Right lung (tissue), 5 donors: Measurements from ENCODE around the gene CYBRD1. TPM values are rescaled to one million over a fixed set of nuclear protein-coding genes. Genes with fewer than 3 reads are reported as not detected.

Source experiments
- DNase-seq, 2 donors: peaks; one replicate each; pipeline ENCODE4 v3.0.0-alpha.2; 2013
- polyA plus RNA-seq, 5 donors: library from polyadenylated mRNA; unstranded; fragments of 120-200 nt; gene quantifications; one replicate each; pipeline versions ENCODE4 v1.2.1 to v1.2.3, GENCODE V29; 2013; ENCODE audit warnings: inconsistent platforms in 1 of 5, low replicate concordance in 1 of 5; ENCODE audit not compliant: insufficient read length in 5 of 5, insufficient read depth in 1 of 5

The CYBRD1 gene
- polyA plus RNA-seq, 5 donors: 61.2 to 131 (median 92.9) TPM

DNA sequence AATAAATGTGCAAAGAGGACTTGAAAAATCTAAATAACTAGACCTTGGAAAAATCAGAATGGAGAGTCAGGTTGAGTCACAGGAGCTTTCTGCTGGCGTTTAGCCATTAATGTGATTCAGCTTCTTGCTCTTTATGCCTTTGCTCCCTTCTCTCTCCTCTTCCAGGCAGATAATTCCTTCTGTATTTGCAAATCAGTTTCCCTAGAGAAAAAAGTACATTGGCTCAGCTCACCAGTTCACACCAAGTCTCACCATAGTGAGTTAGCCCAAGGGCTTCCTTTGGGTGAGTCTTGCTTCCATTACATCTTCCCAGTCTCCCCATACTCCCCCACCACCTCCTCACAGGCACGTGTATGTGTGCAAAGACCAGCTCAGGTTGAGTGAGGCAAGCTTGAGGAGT, 73.6 kb downstream of the CYBRD1 start:
- DNase-seq: no peak

DNA sequence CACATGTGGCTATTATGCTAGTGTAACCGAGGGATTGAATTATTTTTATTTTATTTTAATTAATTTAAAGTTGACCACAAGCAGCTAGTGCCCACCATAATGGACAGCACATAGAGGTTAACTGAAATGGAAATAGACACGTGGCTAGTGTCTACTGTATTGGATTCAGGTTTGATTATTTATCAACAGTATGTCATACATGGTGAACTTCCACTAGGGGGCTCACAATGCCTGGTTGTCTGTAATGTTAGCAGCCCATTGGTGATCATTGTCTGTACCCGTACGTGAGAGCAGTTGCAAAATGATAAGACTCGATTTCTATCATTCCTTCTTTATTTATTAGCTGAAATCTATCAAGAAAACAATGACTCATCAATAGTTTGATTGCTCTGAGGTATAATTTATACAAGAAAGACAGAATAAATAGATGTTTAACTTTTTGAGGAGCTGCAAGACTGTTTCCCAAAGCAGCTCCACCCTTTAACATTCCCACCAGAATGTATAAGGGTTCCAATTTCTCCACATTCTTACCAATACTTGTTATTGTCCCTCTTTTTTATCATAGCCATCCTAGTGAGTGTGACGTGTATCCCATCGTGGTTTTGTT, 76.5 kb downstream of the CYBRD1 start:
- DNase-seq: peak; percentile 42 to 48

DNA sequence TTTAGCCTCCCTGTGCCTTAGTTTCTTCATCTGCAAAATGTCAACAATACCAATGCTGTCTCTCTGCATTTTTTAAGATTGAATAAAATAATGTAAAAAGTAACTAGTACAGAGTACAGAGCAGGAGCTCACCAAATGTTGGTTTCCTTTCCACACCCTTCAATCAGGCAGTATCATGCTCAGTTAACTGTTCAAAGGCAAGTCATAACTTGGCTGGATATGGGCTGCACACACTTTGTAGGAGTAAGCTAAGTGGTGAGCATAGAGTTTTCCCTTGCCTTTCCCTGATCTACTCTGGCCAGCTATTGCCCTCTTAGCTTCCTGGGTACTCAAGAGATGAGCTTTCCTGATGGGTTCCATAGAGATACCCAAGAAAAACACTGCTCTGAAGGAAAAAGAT, 77.9 kb downstream of the CYBRD1 start:
- DNase-seq: no peak

DNA sequence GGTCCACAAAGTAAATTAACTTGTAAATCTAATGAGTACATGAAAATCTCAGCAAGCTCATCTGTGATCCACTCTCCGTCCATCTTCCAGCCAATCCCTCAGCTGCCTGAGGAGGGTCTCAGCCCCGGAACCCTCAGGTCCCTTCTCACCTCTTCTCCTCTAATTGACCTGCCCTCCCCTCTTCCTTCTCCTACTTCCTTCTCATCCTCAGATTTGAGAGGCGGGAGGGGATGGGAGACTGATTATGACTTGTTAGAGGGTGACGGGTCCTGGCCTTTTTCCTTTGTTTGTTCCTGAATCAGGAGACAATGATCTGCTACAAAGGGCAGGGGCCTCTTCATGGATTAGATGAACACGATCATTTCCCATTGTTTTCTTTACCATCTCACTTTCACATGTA, 80.1 kb downstream of the CYBRD1 start:
- DNase-seq: no peak

Other genes with a start within 250 kb of the CYBRD1 start
- gene METTL8, start 88.5 kb upstream of the CYBRD1 start, polyA plus RNA-seq: 10 to 100 TPM in 4 of 5 donors, 1 to 10 TPM in 1; 8.6 to 16.8 (median 16.1) TPM
- gene DCAF17, start 88.2 kb upstream of the CYBRD1 start, polyA plus RNA-seq: 10 to 100 TPM; 17.8 to 34.5 (median 32.5) TPM
- gene DYNC1I2, start 165.0 kb downstream of the CYBRD1 start, polyA plus RNA-seq: 100 to 1,000 TPM; 163 to 264 (median 226) TPM